H54 (cell line): ENCODE data around the gene NCEH1.

Source experiments
- DNase-seq: peaks from one replicate; pipeline ENCODE4 v3.0.0; 2011; ENCODE audit warnings: low spot score, mixed read lengths; ENCODE audit not compliant: insufficient read length
- FAIRE-seq: peaks from 3 replicates; lab custom pipeline; 2011; peaks lifted over from hg19 to GRCh38; lab: Jason Lieb, UNC
- POLR2A ChIP-seq: IDR thresholded peaks from 2 replicates; pipeline ENCODE4 v1.6.1; 2011; ENCODE audit warnings: low read depth, mild to moderate bottlenecking, low read length

NCEH1 gene

GRCh38 chr3:172700256-172700655, 10.6 kb downstream of the NCEH1 start:
- no peak for DNase-seq
- no peak for FAIRE-seq
- TF ChIP-seq POLR2A: no peak

DNA sequence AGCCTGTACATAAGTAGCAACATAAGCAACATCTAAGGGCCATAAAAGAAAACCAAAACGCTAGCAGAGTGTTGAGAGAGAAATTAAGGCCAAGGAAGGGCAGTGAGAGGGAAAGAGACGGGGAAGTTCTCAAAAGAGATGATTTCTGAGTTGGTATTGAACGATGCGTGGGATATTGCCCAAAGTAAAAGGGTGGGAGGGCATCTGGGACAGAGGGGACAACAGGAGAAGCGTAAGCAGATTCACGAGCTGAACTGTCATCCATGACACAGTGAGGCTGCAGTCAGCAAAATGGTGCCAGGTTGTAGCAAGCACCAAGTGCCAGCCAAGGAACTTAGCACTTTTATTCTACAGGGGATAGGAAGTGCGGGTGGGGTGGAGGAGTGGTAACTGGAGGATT, 11.8 kb downstream of the NCEH1 start:
- TF ChIP-seq POLR2A: no peak
- FAIRE-seq (no peak), DNase-seq (no peak)

DNA sequence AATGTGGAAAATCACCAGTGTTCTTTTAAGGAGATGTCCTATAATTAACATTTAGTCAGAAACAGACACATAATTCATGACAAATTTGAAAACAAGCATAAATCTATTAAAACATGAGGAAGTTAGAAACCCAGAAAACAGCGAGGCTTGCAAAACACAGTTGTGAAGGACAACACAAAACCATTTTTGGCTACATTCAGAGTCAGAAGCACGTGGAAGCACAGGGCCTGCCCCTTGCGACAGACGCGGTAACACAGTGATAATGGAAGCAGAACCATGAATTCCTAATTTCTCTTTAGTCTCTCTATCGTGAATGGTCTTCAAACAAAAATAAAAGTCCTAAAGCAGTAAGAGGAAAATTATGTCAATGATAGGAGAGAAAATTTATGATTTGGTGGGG, 12.2 kb downstream of the NCEH1 start:
- FAIRE-seq (no peak), DNase-seq (no peak)
- TF ChIP-seq POLR2A: no peak

DNA sequence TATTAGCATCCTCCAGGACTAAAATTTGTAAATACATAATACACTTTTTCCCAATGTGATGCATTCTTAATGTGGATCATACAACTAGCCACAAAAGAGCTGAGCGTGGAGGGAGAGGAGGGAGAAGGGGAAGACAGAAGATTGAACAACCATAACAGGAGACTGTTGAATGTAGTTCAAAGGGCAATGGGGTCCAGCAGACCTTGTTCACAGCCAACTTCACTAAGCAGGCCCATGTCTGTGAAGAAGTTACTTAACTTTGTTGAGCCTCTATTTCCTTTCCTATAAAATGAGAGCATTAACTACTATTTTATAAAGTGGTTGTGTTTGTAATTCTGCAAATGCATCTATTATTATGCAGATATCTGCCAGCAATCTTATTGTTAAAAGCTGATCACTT, 13.3 kb downstream of the NCEH1 start:
- no peak for TF ChIP-seq POLR2A
- no peak for FAIRE-seq

DNA sequence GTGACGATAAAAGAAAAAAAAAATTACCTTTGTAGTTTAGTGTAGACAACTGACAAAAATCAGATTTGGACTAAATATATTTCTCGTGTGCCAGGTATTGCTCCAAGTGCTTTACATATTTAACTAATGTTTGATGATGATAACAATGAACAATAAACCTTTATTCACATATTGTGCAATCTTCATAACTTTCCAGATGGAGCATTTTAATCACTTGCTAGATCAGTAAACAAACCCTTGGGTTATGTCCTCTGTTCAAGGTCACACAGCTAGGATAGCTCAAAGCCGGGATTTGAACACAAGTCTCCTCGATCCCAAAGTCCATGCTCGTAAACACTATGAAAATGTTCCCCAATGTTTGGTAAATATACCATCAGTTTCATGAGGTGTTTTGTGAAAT, 14.5 kb downstream of the NCEH1 start:
- no peak for TF ChIP-seq POLR2A
- FAIRE-seq (no peak), DNase-seq (no peak)

More for the DNA sequence above, 13.3 kb downstream of the NCEH1 start:
- DNase-seq: no peak

- no peak for FAIRE-seq
- no peak for TF ChIP-seq POLR2A
- DNase-seq: no peak
These were observed 16.2 kb downstream of the NCEH1 start for GRCh38 chr3:172694573-172695246.

DNA sequence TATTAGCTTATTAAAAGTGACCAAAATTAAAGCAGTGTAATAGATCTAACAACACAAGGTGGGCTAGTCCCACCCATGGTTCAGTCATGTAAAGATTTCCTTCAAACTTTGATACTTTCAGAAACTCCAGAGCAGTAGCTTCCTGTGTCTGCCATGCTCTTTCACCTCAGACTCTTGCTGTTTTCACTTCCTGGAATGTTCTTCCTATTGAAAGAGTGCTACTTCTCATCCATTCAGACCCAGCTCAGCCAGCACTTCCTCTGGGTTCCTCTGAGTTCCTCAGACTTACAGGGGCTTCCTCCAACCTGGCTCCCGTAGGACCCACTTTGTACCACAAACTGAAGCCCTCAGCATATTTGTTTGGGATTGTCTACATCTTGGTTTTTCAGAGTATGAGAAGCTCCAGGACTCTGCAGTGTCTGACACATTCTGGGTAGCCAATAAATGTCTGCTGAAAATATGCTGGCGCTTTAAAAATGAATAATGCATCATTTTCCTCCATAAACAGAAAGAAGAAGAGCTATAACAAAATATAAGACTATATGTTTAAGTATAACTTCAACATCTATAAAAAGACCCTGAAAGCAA, 18.0 kb downstream of the NCEH1 start:
- no peak for TF ChIP-seq POLR2A
- no peak for DNase-seq
- no peak for FAIRE-seq

GRCh38 chr3:172690936-172691335, 19.9 kb downstream of the NCEH1 start:
- FAIRE-seq (no peak), DNase-seq (no peak)
- no peak for TF ChIP-seq POLR2A

- DNase-seq: no peak
- no peak for TF ChIP-seq POLR2A
- no peak for FAIRE-seq
These were observed 22.3 kb downstream of the NCEH1 start for GRCh38 chr3:172688588-172688987.

- FAIRE-seq: no peak
- DNase-seq: no peak
- TF ChIP-seq POLR2A: no peak
These were observed 23.4 kb downstream of the NCEH1 start for GRCh38 chr3:172687501-172687900.

GRCh38 chr3:172685331-172686214, 25.3 kb downstream of the NCEH1 start:
- no peak for FAIRE-seq
- TF ChIP-seq POLR2A: no peak
- no peak for DNase-seq

DNA sequence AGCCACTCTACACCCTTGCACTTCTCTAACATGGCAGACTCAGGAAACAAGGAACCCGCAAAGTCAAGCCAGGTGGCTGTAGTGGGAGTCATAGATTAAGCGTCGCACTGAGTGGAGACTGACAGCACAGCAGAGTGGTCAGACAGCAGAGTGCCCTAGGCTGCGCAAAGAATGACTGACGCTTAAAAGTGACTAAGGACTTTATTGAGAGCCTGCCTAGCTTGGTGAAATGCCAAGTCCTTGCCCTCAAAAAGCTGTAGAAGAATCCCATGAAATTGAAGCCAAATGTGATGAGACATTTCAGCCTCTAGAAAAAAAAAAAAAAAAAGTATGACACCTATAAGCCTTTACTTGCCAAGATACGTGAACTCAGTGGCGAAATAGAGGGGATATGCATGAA, 30.2 kb downstream of the NCEH1 start:
- FAIRE-seq (no peak), DNase-seq (no peak)
- TF ChIP-seq POLR2A: no peak

DNA sequence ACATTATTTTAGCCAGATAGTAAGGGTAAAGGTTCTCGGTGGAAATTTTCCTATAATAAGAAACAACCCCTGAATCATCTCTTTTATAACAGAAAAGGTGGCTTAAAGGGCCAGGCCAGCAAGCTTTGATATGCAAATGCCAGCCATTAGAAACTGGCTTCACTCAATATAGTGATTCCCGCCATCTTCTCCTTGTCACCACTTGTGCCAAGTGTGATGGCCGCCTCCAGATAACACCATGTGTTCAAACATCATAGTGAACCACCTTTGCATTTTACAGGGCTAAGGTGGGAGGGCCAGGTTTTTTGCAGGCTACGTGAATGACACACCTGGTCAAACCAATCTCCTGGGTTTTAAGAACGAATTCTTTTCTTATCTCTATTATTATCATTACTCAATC, 31.3 kb downstream of the NCEH1 start:
- DNase-seq (no peak), FAIRE-seq (no peak)
- no peak for TF ChIP-seq POLR2A

DNA sequence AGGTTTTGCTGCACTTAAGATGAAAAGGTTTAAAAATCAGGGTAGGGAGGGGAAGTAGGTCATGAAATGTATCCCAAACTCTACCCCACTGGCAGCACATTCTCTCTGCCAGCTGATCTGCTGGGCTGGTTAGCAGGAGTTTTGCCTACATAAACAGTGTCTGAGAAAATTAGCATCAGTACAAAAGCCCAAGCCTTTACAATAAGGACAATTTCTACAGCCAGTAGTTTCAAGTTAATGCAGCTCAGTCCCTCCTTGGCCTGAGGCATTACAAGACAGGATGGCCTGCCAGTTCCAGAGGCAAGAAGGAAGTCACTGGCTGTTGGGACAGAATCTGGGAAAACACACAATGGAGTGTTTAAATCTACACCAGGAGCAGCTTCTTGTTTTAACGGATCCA, 32.8 kb downstream of the NCEH1 start:
- DNase-seq (no peak), FAIRE-seq (no peak)
- no peak for TF ChIP-seq POLR2A

- TF ChIP-seq POLR2A: no peak
- FAIRE-seq (no peak), DNase-seq (no peak)
These were observed 34.5 kb downstream of the NCEH1 start for GRCh38 chr3:172676196-172676922.
